Gastrocnemius medialis (tissue), 4 donors: ENCODE results near the gene VPS8.

Experiments
- POLR2A ChIP-seq, 2 donors: fragments of 450-650 bp; IDR thresholded peaks; one replicate each; pipeline ENCODE4 v1.6.1; 2017; ENCODE audit warnings: antibody characterized with exemption in 2 of 2, mild to moderate bottlenecking in 2 of 2, moderate library complexity in 2 of 2
- TF ChIP-seq, protein P1 (sequence below), 5 experiments: fragments of 450-650 bp in 3 of 5; fragments of 200-600 bp in 2 of 5; sonication (generic) in 2 of 5; IDR thresholded peaks in 4 of 5; conservative IDR thresholded peaks in 1 of 5; 1 replicate in 4 of 5; 2 replicates in 1 of 5; pipeline ENCODE4 v1.5.1; 2016 to 2019; ENCODE audit warnings: antibody characterized with exemption in 5 of 5, mild to moderate bottlenecking in 3 of 5, moderate library complexity in 3 of 5

DNA sequence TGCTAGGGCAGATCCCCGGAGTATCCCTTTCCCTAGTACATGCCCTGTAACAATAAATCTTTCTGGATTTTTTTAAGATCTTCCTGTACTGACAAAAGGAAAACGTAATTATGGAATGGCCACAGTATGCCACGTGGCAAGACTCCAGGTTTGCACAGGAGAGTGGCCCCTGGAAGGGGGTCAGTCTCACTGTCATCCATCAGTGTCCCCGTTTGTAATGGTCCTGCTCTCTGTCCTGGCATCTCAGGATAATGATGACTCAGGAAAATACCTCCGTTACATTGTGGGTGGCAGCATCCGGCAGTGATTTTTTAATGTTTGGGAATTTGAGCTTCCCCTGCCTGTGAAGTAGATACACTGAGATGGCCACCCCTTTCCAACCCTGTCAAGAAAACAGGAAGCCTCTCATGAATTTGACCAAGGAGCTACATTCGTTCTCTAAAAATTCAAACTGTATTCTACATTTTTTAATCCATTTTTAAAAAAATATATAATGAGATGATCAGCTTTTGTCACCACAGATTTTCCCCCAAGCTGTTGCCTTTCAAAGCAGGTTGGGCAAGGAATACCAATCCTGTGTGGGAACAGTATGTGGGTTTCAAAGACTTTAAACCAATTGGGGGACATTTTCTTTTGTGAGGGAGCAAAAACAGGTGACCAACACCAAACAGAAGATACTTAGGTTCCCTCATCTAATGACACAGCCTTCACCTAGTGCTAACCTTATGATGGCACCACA lies 230.5 kb downstream of the VPS8 start:
- TF ChIP-seq, protein P1, sequence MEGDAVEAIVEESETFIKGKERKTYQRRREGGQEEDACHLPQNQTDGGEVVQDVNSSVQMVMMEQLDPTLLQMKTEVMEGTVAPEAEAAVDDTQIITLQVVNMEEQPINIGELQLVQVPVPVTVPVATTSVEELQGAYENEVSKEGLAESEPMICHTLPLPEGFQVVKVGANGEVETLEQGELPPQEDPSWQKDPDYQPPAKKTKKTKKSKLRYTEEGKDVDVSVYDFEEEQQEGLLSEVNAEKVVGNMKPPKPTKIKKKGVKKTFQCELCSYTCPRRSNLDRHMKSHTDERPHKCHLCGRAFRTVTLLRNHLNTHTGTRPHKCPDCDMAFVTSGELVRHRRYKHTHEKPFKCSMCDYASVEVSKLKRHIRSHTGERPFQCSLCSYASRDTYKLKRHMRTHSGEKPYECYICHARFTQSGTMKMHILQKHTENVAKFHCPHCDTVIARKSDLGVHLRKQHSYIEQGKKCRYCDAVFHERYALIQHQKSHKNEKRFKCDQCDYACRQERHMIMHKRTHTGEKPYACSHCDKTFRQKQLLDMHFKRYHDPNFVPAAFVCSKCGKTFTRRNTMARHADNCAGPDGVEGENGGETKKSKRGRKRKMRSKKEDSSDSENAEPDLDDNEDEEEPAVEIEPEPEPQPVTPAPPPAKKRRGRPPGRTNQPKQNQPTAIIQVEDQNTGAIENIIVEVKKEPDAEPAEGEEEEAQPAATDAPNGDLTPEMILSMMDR (IDR thresholded peaks at IDR 0.05 in 4 of 5, conservative IDR thresholded peaks at IDR 0.05 in 1 of 5), result no peak
- TF ChIP-seq POLR2A (IDR thresholded peaks at IDR 0.05), result no peak
